Measurements from ENCODE around the gene TRIM26. TPM values are rescaled to one million over a fixed set of nuclear protein-coding genes. Genes with fewer than 3 reads are reported as not detected.

Gene TRIM26
- total and polyA plus RNA-seq, 2 donors (not counting 1 experiment from before 2014, with no cell fraction given) = 49.5 to 73.2 TPM

DNA sequence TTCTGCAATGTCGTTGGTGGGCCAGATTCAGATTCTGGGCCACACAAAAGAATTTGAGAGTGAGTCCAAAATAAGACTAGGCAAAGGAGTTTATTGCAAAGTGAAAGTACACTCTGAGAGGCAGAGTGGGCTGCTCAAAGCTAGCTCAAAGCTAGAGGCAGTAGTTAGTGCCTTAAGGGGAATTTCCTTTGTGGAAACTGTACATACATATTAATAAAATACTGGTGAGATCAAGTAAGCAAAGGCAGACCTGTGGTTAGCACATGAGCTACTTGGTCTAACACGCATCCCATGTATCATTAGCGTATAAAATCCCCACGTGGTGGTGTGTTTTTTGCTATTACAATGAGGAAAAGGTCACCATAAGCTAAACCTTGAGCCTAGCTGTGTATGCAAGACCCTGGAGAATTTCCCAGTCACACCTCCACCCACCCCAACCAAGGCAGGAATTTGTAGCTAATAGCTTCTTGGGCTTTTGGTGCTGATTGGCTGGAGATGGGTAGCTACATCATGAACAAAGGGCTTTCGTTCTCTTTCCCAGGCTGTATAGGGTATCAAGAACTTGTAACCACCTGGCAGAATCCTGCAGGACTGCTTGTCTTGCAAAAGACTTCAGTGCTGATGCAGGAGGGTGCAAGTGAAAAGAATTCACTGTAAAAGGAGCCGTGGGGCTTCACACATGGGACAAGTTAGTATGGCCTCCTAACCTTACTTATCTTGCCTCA, 14.7 kb upstream of the TRIM26 start:
- intact Hi-C loops (cut with micrococcal nuclease) = no loop called here
- H3K36me3 ChIP-seq (replicated peaks in 1 of 2; ENCODE audit: control extremely low read depth in 1 of 2, control insufficient read depth in 1 of 2, extremely low read depth in 1 of 2, insufficient read depth in 2 of 2, low read length in 1 of 2) = no peaks in the 10 kb centered on the region
- no peak overlapping the region for H2AFZ ChIP-seq (ENCODE audit: insufficient read depth, low read depth, low read length, poor library complexity, severe bottlenecking)
- WGBS (ENCODE audit: insufficient coverage) = 95% methylated on average over 2 of the region's 6 CpGs
- ChIA-PET CTCF (interaction anchor here (1.5 to 2.0 kb wide), 3 partner anchors 9 to 11 kb away, joined by 5 to 6 read pairs (median 6); no protein-coding TSS in a partner anchor), POLR2A (no interaction called here)
- Mint-ChIP-seq H3K4me1 (no peaks in the 10 kb centered on the region), H3K4me3 (no peak overlapping the region), H3K27me3 (peaks cover 22% of the 10 kb centered on the region), H3K27ac (no peak overlapping the region), H3K9me3 (ENCODE audit: insufficient read depth) (peaks cover 6% of the 10 kb centered on the region)
- TF ChIP-seq, protein P1, sequence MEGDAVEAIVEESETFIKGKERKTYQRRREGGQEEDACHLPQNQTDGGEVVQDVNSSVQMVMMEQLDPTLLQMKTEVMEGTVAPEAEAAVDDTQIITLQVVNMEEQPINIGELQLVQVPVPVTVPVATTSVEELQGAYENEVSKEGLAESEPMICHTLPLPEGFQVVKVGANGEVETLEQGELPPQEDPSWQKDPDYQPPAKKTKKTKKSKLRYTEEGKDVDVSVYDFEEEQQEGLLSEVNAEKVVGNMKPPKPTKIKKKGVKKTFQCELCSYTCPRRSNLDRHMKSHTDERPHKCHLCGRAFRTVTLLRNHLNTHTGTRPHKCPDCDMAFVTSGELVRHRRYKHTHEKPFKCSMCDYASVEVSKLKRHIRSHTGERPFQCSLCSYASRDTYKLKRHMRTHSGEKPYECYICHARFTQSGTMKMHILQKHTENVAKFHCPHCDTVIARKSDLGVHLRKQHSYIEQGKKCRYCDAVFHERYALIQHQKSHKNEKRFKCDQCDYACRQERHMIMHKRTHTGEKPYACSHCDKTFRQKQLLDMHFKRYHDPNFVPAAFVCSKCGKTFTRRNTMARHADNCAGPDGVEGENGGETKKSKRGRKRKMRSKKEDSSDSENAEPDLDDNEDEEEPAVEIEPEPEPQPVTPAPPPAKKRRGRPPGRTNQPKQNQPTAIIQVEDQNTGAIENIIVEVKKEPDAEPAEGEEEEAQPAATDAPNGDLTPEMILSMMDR (IDR thresholded peaks at IDR 0.05) = no peak
- no peak for TF ChIP-seq EZH2 (IDR thresholded peaks at IDR 0.05; ENCODE audit: borderline replicate concordance, insufficient read depth, low read depth, low read length, poor library complexity, severe bottlenecking)
- DNase-seq = no peak
- H3K4me2 ChIP-seq (replicated peaks; ENCODE audit: low read depth, low read length, poor library complexity, severe bottlenecking) = no peak overlapping the region
- H3K27ac ChIP-seq (ENCODE audit: low read length in 2 of 2) = no peak overlapping the region
- no peak overlapping the region for H3K9ac ChIP-seq (ENCODE audit: low read length)
- H3K4me3 ChIP-seq (ENCODE audit: control extremely low read depth in 1 of 5, extremely low read depth in 1 of 5, insufficient read depth in 1 of 5, low read depth in 2 of 5, low read length in 4 of 5) = no peak overlapping the region
- H3K9me3 ChIP-seq (ENCODE audit: control extremely low read depth in 1 of 3, control insufficient read depth in 2 of 3, insufficient read depth in 1 of 3, low read length in 2 of 3) = peaks cover 0 to 16% (median 0%) of the 10 kb centered on the region in 3 donors
- no peaks in the 10 kb centered on the region for H4K20me1 ChIP-seq (ENCODE audit: control insufficient read depth, insufficient read depth, low read length, poor library complexity, severe bottlenecking)
- H3K27me3 ChIP-seq (replicated peaks in 1 of 4; ENCODE audit: control extremely low read depth in 1 of 4, control insufficient read depth in 3 of 4, insufficient read depth in 4 of 4, low read length in 3 of 4) = peaks cover 0 to under 1% (median 0%) of the 10 kb centered on the region in 4 experiments
- H3K79me2 ChIP-seq (ENCODE audit: control insufficient read depth, insufficient read depth, low read length) = no peaks in the 10 kb centered on the region
- H3K4me1 ChIP-seq (ENCODE audit: control insufficient read depth in 2 of 2, insufficient read depth in 2 of 2, low read length in 2 of 2) = no peaks in the 10 kb centered on the region
- no peak for ATAC-seq (ENCODE audit: low read depth)

DNA sequence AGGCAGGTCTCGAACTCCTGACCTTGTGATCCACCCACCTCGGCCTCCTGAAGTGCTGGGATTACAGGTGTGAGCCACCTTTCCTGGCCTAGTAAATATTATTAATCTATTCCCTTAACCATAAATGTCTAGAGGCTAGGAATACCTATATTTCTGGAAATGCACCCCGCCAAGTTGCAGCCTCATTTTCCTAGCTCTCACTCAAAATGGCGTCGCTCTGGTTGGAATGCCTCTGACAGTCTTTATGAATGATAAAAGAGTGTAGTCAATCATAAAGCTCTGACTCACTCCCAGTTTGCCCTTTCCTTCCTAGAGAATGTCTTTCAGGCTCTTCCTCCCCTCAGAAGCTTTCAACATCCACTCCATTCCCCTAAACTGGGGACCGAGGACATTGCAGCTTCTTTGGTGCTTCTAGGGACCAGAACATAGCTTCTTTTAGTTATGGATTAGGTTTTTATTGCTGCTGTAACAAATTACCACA, 14.1 kb upstream of the TRIM26 start:
- Histone ChIP-seq H3K4me1 (ENCODE audit: control insufficient read depth in 2 of 2, insufficient read depth in 2 of 2, low read length in 2 of 2) (no peaks in the 10 kb centered on the region), H3K9me3 (ENCODE audit: control extremely low read depth in 1 of 3, control insufficient read depth in 2 of 3, insufficient read depth in 1 of 3, low read length in 2 of 3) (peaks cover 0 to 20% (median 4%) of the 10 kb centered on the region in 3 donors), H4K20me1 (ENCODE audit: control insufficient read depth, insufficient read depth, low read length, poor library complexity, severe bottlenecking) (no peaks in the 10 kb centered on the region), H3K9ac (ENCODE audit: low read length) (no peak overlapping the region), H3K79me2 (ENCODE audit: control insufficient read depth, insufficient read depth, low read length) (no peaks in the 10 kb centered on the region), H2AFZ (ENCODE audit: insufficient read depth, low read depth, low read length, poor library complexity, severe bottlenecking) (no peak overlapping the region), H3K4me2 (replicated peaks; ENCODE audit: low read depth, low read length, poor library complexity, severe bottlenecking) (no peak overlapping the region), H3K27me3 (replicated peaks in 1 of 4; ENCODE audit: control extremely low read depth in 1 of 4, control insufficient read depth in 3 of 4, insufficient read depth in 4 of 4, low read length in 3 of 4) (no peaks in the 10 kb centered on the region), H3K36me3 (replicated peaks in 1 of 2; ENCODE audit: control extremely low read depth in 1 of 2, control insufficient read depth in 1 of 2, extremely low read depth in 1 of 2, insufficient read depth in 2 of 2, low read length in 1 of 2) (no peaks in the 10 kb centered on the region), H3K4me3 (ENCODE audit: control extremely low read depth in 1 of 5, extremely low read depth in 1 of 5, insufficient read depth in 1 of 5, low read depth in 2 of 5, low read length in 4 of 5) (no peak overlapping the region), H3K27ac (ENCODE audit: low read length in 2 of 2) (no peak overlapping the region)
- Mint-ChIP-seq H3K4me3 (no peak overlapping the region), H3K9me3 (ENCODE audit: insufficient read depth) (peaks cover 8% of the 10 kb centered on the region), H3K27me3 (peaks cover 22% of the 10 kb centered on the region), H3K4me1 (no peaks in the 10 kb centered on the region), H3K27ac (no peak overlapping the region)
- POLR2A ChIA-PET = no interaction called here
- TF ChIP-seq, protein P1 (IDR thresholded peaks at IDR 0.05) = no peak
- no CpG with 5 or more reads among the region's 6 CpGs for WGBS (ENCODE audit: insufficient coverage)
- CTCF ChIA-PET = interaction anchor here (1.5 to 2.0 kb wide), 3 partner anchors 8 to 12 kb away, joined by 5 to 6 read pairs (median 6); no protein-coding TSS in a partner anchor
- ATAC-seq (ENCODE audit: low read depth) (no peak), DNase-seq (no peak)
- intact Hi-C loops (cut with micrococcal nuclease) = no loop called here

All from B cell (primary cell).